ENCODE results near the gene CDH15. TPM values are rescaled to one million over a fixed set of nuclear protein-coding genes. Genes with fewer than 3 reads are reported as not detected.
A peak's percentile ranks its signal among the peaks of the same experiment; 100 is the strongest.
"Not testable (repeated sequence)": the region's sequence is repeated elsewhere in the genome, so short reads cannot be mapped to it uniquely, and the experiment has no call there.

The CDH15 gene
- polyA plus RNA-seq, 1 donor: 340 TPM

DNA sequence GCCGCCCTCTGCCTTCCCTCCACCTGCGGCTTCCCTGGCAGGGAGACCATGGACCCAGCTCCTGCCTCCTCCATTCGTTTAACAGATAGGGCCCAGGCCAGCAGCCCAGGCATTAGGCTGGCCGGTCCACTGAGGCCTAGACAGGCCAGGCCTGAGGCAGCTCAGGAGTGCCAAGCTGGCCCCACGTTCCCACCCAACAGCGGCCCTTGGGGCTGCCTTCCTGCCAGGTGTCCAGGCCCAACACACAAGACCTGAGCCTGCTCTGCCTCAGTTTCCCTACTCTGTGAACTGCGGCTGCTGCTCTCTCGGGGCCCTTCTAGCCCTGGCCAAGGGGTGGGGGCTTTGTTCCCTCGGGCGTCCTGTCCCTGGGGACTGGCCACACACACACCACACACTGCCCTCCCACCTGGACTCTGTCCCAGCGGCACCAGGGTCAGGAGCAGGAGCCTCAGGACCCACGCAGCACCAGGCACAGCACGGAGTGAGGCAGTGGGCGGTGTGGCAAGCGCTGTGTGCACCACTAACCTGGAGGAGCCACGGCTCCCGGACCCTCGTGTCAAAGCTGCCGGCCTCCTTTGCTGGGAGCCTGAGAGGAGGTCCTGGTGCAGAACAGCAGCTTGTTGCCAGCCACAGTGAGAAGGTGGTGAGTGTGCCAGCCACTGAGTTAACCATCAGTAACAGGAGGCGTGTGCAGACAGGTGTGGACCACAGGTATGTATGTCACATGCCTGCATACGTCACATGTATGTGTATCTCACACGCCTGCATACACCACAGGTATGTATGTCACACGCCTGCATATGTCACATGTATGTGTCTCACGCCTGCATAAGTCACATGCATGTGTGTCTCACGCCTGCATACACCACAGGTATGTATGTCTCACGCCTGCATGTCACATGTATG is 14.6 kb upstream of the CDH15 start:
- DNase-seq: no peak

DNA sequence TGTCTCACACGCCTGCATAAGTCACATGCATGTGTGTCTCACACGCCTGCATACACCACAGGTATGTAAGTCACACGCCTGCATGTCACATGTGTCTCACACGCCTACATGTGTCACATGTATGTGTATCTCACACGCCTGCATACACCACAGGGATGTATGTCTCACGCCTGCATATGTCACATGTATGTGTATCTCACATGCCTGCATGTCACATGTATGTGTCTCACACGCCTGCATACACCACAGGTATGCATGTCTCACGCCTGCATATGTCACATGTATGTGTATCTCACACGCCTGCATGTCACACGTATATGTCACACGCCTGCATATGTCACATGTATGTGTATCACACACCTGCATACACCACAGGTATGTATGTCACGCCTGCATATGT is 13.8 kb upstream of the CDH15 start:
- no peak for DNase-seq

DNA sequence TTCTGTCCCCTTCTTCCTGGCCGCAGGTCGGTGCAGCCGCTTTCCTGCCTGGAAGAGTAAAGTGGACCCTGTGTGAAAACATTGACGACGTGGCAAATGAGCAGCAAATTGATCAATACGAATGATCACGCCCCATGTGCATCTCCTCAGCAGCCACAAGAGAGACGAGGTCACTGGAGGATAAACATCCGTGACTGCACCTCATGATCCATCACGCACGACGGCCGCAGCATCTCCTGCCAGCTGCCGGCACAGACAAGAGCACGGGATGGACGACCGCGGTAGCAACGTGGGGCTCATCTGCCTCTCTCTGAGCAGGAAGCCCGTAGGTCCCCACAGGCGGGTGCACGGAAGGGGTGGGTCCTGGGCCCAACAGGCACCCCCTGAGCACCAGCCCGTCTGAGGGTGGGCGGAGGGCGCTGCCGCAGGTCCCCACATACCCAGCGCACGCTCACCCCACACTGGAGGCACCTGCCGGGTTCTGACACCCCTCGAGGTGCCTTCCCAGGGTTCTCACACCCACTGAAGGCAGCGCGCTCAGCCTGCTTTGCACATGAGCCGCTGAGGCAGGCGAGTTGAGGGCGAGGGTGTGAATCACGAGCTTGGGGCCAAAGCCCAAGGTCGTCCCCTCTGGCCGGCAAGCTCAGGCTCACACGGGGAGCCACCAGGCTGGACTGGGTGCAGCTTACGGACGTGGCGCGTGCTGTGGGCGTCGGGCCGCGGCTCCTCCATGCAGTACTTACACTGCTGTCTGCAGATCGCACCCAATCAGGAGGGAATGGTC is 12.3 kb upstream of the CDH15 start:
- DNase-seq: no peak

DNA sequence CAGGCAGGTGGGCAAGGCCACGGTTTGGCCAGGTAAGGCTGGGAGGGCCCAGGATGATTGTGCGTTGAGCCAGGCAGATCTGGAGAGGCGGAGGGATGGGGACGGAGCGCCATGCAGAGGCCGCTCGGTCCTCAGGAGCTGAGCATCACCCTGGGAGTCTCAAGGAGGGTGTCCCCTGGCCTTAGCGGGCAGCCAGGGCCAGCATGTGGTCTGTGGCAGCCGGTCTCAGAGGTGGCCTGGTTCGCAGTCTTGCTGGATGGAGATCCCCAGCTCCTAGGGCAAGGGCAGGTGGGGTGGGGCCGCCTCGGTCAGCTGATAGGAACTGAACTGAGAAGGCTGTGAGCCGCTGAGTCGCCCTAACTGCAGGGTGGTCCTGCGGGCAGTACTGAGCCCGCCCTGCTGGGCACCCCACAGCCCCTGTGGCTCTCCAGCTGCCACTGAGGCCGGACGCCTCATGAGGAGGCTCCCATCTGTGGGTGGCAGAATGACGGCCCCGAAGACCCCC is 11.6 kb upstream of the CDH15 start:
- no peak for DNase-seq

DNA sequence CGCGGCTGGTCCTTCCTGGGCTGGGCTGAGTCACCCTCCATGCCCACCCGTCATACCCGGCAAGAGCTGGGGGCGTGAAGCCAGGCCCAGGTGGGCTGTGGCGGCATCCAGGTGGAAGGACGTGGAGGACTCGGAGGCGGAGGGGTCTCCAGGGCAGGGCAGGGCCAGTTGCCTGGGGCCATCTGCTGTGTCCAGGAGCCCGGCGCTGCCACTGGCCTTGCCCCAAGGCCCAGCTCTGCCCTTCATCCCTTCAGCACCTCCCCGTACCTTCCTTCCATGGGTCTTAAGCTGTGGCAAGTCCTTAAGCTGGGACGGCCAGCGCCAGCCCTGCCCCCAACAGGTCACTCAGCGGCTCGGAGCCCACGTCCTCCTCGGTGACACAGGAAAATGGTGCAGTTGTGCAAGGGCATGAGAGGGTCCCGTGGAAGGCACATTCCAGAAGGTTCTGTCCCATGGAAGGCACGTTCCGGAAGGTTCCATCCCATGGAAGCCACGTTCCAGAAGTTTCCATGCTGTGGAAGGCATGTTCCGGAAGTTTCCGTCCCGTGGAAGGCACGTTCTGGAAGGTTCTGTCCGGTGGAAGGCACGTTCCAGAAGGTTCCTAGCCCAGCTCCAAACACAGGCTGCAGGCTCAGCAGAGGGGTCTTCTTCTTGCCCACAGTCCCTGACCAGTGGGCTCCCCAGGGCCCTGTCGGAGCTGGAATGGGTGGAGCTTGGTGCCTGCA is 10.4 kb upstream of the CDH15 start:
- DNase-seq: no peak

- no peak for DNase-seq
Measured at GRCh38 chr16:89161763-89162713, 9.5 kb upstream of the CDH15 start.

GRCh38 chr16:89163297-89163696 is 8.3 kb upstream of the CDH15 start:
- no peak for DNase-seq

GRCh38 chr16:89164436-89164835 is 7.1 kb upstream of the CDH15 start:
- DNase-seq: no peak

DNA sequence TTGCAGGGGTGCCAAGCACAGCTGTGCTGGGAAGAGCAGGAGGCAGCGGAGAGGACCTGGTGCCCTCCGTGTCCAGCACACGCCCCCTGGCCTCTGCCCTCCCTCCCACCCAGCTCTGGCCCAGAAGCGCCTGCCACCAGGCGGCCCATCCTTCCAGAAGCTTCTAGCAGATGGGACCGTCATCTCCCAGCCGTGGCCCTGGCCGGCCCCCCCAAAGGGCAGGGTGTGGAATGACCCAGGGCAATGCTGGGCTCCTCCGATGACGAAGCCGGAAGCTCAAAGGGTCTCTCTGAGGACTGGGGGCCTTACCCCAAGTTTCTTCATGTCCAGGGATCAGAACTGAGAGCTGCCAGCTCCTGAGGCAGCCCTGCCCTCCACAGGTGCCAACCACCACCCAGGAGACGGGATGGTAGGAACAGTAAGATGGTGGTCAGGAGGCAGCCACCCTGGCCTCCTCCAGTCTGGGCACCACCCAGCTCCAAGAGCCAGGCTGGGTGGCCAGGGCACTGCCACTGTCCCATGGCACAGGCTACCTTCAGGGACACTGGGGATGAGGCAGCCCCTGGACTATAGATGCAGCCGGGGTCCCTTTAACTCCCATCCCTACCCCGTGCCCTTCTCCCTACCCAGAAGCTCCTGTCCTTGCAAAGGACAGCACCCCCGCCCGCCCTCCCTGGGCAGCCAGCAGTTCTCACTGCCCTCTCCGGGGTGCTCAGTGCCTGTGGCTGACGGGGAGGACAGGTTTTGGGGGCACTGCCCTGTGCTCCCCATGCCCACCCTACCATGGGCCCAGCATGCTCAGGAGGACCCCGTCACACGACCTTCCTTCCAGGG is 6.5 kb upstream of the CDH15 start:
- no peak for DNase-seq

- not testable (repeated sequence) for DNase-seq
Measured at GRCh38 chr16:89165681-89165979, 5.9 kb upstream of the CDH15 start.

GRCh38 chr16:89166696-89167424 is 4.7 kb upstream of the CDH15 start:
- no peak for DNase-seq

GRCh38 chr16:89167425-89167941 is 4.1 kb upstream of the CDH15 start:
- peak; percentile 56 for DNase-seq

GRCh38 chr16:89168381-89169189 is 3.0 kb upstream of the CDH15 start:
- no peak for DNase-seq

GRCh38 chr16:89169778-89170177 is 1.8 kb upstream of the CDH15 start:
- no peak for DNase-seq

DNA sequence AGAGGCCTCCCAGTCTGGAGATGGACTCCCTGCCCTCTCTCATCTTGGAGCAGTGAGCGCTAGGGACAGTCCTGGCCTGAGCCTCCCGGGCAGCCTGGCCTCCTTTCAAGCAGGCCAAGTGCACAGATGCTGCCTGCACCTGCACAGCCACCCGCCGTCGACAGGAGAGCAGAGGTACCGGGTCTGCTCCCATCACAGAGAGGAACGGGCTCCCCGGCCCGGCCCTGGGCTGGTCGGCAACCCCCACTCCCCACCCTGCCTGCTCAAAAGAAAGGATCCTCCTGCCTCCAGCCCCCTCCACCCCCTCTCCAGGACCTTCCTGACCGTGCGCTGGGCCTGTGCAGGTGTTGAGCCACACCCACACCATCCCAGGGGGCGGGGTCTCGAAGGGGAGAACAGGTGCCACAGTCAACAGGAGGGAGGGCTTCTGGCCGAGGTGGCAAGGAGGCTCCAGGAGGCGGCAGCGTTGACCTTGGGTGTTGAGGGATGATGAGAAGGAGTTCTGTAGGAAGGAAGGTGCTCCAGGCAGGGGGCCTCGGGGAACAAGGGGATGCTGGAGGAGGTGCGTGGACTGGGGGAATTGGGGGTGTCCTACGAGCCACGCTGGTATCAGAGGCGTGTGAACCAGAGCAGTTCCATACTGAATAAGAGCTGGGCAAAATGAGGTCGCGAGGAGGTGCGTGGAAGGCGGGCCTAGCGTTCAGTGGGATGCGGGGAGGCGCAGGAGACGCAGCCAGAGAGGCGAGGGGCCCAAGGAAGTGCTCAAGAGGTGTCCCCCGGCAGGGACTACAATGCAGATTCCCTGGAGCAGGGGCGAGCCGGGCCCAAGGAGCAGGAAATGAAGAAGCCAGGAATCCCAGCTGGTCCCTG is 967 bp upstream of the CDH15 start:
- no peak for DNase-seq

DNA sequence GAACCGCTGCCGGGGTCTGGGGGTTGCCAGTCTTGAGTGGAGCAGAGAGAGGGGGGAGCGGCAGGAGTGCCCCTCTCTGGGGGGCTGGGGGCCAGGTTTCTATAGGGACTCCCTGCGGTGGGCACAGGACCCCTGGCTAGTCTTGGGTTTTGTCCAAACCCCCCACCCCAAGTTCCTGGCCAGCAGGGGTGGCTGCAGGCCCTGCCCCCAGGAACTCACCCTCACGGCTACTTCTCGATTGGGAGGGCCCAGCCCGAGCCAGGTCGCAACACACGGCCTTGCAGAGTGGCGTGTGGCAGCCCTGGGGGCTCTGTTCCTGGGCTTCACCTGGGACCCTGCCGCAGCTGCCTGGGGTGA is 601 bp downstream of the CDH15 start:
- no peak for DNase-seq

DNA sequence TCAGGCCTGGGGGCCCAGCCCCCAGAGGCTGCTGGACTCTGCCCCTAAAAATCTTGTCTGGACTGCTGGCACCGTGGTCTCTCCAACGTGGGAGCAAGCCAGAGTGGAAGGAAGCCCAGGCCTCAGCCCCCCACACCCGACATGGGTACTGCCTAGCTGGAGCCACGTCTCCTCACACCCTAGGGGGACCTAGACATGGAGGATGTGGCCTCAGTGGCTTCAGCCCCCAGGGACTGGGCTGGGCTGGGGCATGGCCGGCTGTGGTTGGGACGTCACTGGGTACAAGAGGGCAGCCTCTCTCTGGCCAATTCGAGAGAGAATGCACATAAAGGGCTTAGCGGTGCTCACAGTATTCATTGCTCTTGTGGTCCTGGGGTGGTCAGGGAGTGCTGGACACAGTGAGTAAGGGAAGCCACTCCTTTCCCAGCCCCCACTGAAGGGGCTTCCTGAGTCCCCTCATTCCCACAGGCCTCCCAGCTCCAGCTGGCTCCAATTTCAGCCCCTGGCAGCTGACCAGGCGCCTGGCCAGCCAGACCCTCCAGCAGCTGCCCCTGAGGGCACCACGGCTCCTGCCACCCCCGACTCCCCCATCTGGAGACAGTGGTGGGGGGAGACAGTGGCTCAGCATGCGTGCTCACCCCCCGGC is 1.1 kb downstream of the CDH15 start:
- no peak for DNase-seq

All from hindlimb muscle (tissue), 1 donor.